GM18868 (cell line): ENCODE data around the gene TMEM51.
A peak's percentile ranks its signal among the peaks of the same experiment; 100 is the strongest.

ENCODE experiments used
- ATAC-seq: cut with Tn5 transposase; IDR thresholded peaks from one replicate; pipeline ENCODE4 v1.9.1; 2021; ENCODE audit warnings: mild to moderate bottlenecking, moderate library complexity; ENCODE audit not compliant: unreplicated experiment

TMEM51 gene

GRCh38 chr1:15212954-15213291 is 59.4 kb downstream of the TMEM51 start:
- ATAC-seq: no peak

GRCh38 chr1:15213341-15213821 is 59.8 kb downstream of the TMEM51 start:
- ATAC-seq: no peak

- ATAC-seq: no peak
These were observed 61.0 kb downstream of the TMEM51 start for GRCh38 chr1:15214527-15214926.

- ATAC-seq: no peak
These were observed 61.6 kb downstream of the TMEM51 start for GRCh38 chr1:15215116-15215515.

GRCh38 chr1:15217654-15218053 is 64.1 kb downstream of the TMEM51 start:
- no peak for ATAC-seq

GRCh38 chr1:15218287-15219279 is 65.0 kb downstream of the TMEM51 start:
- ATAC-seq: no peak

GRCh38 chr1:15219280-15220023 is 65.9 kb downstream of the TMEM51 start:
- no peak for ATAC-seq

- ATAC-seq: no peak
These were observed 66.5 kb downstream of the TMEM51 start for GRCh38 chr1:15220024-15220392.

GRCh38 chr1:15220825-15221431 is 67.4 kb downstream of the TMEM51 start:
- no peak for ATAC-seq

- no peak for ATAC-seq
These were observed 69.2 kb downstream of the TMEM51 start for GRCh38 chr1:15222653-15223303.

GRCh38 chr1:15224259-15224869 is 70.8 kb downstream of the TMEM51 start:
- no peak for ATAC-seq

GRCh38 chr1:15224974-15225373 is 71.4 kb downstream of the TMEM51 start:
- ATAC-seq: no peak

- ATAC-seq: no peak
These were observed 71.9 kb downstream of the TMEM51 start for GRCh38 chr1:15225461-15225860.

- no peak for ATAC-seq
These were observed 73.1 kb downstream of the TMEM51 start for GRCh38 chr1:15226388-15227255.

GRCh38 chr1:15229707-15230131 is 76.2 kb downstream of the TMEM51 start:
- ATAC-seq: no peak

- ATAC-seq: peak; percentile 90
These were observed 78.2 kb downstream of the TMEM51 start for GRCh38 chr1:15231714-15232201.

GRCh38 chr1:15233689-15234088 is 80.1 kb downstream of the TMEM51 start:
- no peak for ATAC-seq

- no peak for ATAC-seq
These were observed 82.8 kb downstream of the TMEM51 start for GRCh38 chr1:15236321-15236721.

- no peak for ATAC-seq
These were observed 83.2 kb downstream of the TMEM51 start for GRCh38 chr1:15236746-15237145.
